ENCODE measurements around the gene CLSTN1.
"Not testable (repeated sequence)": the region's sequence is repeated elsewhere in the genome, so short reads cannot be mapped to it uniquely, and the experiment has no call there.

GRCh38 chr1:9748391-9748790 is 75.4 kb downstream of the CLSTN1 start:
- not testable (repeated sequence) for TF ChIP-seq YY1 (IDR thresholded peaks at IDR 0.05; ENCODE audit: insufficient read depth, insufficient read length); SUZ12 (IDR thresholded peaks at IDR 0.05; ENCODE audit: extremely low read depth, insufficient read depth, insufficient read length)
